Activated naive CD4-positive, alpha-beta T cell (primary cell): ENCODE results near the gene KRCC1.
"Not testable (repeated sequence)": the region's sequence is repeated elsewhere in the genome, so short reads cannot be mapped to it uniquely, and the experiment has no call there.

Source experiments
- DNase-seq, 4 experiments: peaks; one replicate each; lab custom pipeline; 2025; lab: John Stamatoyannopoulos, UW

Gene KRCC1

DNA sequence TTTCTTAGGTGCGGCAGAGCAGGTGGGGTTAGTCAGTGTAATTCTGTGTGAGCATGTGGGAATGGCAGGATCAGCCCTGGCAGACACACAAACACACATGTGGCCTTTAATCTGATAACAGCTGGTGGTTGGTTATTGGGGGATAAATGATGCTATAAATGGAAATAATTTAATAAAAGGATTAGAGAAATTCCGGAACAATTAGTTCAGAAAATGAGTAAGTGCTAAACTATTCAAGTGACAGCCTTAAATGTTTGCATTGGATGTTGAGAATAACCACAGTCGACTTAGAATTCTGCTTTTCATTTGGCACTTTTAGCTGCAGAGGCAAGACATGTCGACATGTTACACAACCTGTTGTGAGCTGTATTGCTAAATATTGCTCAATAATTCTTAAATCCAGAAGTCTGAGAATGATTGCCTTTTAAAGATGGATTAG lies 19.3 kb upstream of the KRCC1 start:
- DNase-seq, result no peak

- no peak for DNase-seq
Observed at GRCh38 chr2:88074150-88074549, 18.6 kb upstream of the KRCC1 start.

GRCh38 chr2:88071365-88071764 lies 15.8 kb upstream of the KRCC1 start:
- DNase-seq, result no peak

GRCh38 chr2:88070055-88070454 lies 14.5 kb upstream of the KRCC1 start:
- no peak for DNase-seq

DNA sequence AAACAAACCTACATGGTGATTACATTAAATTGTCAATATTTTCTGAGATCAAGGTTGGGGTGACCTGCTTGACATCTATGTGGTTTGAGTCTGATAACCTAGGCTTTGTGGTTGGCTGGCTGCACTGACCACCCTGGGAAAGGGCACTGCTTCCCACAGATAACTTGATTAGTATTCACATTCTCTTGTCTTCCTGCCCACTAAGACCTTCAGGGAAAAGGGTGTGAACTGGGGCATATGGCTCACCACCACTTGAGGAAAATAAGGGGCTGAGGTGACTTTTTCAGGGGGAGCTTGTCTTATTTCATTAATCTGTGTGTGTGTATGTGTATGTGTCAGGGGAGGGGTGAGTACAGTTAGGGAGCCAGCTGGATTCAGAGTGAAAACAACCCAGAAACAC lies 13.5 kb upstream of the KRCC1 start:
- DNase-seq, result no peak

GRCh38 chr2:88068044-88068443 lies 12.5 kb upstream of the KRCC1 start:
- no peak for DNase-seq

GRCh38 chr2:88067598-88067997 lies 12.0 kb upstream of the KRCC1 start, which contains the start of gene SMYD1:
Gene SMYD1 (plus strand): TSS chr2:88067825. CDS start chr2:88067865, 40 bp downstream.
- no peak for DNase-seq

GRCh38 chr2:88067189-88067588 lies 11.6 kb upstream of the KRCC1 start:
- DNase-seq, result no peak

- DNase-seq, result no peak
Observed at GRCh38 chr2:88066543-88066942, 11.0 kb upstream of the KRCC1 start.

- DNase-seq, result no peak
Observed at GRCh38 chr2:88061295-88061694, 5.7 kb upstream of the KRCC1 start.

GRCh38 chr2:88060907-88061275 lies 5.3 kb upstream of the KRCC1 start:
- DNase-seq, result no peak

DNA sequence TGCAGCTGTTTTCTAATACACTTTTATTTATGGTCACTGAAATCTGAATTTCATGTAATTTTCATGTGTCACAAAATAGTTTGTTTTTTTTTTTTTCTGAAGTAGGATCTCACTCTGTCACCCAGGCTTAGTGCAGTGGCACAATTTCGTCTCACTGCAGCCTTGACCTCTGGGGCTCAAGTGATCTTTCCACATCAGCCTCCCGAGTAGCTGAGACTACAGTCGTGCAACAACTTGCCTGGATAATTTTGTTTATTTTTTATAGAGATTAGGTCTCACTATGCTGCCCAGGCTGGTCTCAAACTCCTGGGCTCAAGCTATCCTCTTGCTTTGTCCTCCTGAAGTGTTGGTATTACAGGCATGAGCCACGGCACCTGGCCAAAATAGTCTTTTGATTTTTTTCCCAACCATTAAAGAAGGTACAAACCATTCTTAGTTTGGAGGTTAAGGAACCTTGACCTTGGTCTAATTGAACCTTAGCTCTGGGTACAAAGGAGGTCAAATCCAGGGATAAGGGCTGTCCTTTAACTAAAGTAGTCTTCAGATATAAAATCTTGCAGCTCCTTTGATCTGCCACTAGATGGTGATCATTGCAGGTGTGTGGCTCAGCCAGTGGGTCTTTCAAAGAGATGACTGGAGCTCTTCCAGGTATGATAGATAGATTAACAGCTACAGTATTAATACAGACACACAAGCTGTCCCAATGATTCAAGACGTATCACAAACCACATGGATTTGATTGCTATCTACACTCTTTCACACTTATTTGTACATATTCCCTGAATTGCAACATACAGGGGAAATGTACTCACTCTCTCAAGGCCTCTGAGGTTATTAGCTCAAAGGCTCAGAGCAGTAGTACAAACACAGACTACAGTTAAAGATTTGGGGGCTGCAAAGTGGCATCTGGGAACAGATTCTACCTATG lies 4.7 kb upstream of the KRCC1 start:
- DNase-seq, result no peak

DNA sequence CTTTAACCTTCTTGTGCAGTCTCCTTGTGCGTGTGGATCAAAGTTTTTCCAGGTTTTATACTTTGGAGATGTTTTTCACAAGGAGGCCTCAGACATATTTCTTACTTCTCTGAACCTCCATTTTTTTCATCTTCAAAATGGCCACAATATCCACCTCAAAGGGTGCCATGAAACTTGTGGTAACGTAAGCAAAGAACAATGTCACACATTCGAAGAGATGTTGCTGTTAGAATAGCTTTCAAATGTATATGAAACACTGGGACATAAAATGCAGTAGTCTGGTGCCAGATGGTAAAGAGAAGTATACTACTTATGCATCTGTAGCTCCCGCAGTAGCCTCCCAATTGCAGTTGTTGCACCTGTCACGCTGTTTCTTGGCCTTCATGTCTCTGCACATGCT lies 2.6 kb upstream of the KRCC1 start:
- no peak for DNase-seq

GRCh38 chr2:88057437-88057844 lies 1.9 kb upstream of the KRCC1 start:
- DNase-seq, result no peak

DNA sequence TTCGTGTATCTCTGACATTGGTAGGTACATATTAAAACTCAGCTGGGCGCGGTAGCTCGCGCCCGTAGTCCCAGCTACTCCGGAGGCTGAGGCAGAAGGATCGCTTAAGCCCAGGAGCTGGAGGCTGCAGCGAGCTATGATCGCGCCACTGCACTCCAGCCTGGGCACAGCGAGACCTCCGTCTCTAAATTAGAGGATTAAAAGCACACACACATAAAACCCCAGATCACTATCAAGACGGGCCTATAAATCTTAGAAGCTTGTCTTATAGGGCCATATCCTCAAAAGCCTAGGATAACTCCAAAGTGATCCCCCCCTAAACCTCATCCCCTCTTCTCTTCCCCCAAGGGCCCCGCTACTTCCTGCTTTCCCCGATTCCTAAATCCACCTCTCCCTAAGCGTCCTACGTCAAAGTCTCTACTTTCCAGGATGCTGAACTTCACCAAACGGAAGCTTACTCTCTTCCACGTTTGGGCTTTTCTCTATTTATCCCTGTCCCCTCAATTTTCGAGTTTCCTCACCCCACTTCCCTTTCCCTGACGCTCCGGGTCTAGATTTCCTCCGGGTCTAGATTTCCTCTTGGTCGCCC lies 707 bp downstream of the KRCC1 start:
- no peak for DNase-seq

DNA sequence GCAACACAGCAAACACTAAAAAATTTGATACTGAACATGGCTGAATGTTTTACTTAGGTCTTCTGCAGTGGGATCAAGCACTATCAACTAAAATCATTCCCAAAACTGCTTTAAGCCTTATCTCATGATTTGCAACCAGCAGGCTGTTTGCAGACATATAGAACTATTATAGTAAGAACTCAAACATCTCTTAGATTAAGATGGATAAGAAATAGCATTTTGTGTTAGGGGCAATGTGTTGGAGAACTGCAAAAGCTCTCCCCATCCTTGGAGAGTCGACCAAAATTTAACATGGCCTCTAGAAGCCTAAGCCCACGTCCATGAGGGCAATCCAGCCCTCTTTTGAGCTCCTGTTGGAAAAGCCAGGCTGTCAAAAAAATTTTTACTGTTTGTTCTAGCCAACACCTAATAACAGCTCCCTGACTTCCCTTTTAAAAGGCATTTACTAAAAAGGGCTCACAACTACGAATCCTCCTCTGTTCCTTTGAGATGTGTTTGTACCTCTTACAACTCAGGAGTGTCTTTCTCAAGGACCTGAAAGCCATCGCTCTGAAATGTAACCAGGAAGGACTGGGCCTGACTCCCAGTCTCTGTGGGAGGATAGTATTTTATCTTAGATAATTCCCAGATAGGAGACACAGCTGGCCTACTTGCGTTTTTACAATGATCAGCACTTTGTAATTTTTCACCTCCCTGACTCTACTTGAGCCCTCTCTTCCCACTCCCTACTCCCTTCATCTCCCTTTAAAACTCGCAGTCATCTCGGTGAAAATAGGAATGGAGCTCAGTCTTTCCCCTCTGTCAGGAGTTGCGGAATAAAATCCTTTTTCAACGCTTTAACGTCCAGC lies 1.4 kb downstream of the KRCC1 start:
- no peak for DNase-seq

DNA sequence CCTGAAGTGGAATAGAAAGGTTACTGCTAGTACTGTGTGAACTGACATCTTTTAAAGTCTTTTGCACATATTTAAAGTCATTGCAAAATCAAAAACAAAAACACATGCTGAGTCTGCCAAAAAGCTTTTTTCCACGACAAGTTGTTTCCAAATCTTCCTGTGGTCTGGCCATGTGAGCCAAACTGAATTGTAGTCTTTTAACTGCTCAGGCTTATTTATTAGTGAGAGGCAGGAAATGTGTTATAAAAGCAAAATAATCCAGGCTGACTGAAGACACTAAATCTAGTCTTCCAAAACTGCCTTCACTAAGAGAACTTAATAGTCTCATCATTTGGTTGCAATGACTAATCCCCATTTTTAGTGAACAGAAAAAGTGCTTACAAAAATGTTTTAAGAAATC lies 2.3 kb downstream of the KRCC1 start:
- no peak for DNase-seq

DNA sequence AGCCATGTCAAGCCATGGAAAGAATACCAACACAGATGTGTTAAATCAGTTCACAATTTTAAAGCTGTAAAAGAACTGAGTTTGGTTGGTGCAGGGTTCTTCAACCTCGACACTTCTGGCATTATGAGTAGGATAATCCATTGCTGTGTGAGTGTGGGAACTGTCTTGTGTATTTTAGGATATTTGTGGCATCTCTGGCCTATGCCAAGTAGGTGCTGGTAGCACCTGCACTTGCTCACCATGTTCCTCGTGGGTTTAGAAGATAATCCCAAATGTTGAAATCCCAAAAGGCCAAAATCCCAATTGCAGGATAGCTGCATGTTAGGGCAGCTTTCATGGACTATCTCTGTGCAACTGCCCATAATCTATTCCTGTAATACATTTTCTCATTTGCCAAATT lies 3.8 kb downstream of the KRCC1 start:
- no peak for DNase-seq

GRCh38 chr2:88049622-88050021 lies 6.0 kb downstream of the KRCC1 start:
- no peak for DNase-seq

DNA sequence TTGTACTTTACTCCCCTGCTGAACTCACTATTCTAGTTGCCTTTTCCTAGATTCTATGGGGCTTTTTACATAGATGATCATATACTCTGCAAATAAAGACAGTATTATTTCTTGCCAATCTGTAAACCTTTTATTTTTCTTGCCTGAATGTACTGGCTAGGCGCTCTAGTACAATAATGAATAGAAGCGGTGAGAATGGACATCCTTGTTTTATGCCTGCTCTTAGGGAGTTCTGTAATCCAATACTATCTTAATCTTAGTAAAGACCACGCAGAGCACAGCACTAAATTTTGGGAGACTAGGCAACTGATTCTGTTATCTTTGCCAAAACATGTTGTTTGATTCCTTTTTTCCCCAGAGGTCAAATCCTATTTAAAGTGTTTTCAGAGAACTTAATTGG lies 7.0 kb downstream of the KRCC1 start:
- no peak for DNase-seq

GRCh38 chr2:88045561-88045960 lies 10.0 kb downstream of the KRCC1 start:
- DNase-seq, result not testable (repeated sequence)

- no peak for DNase-seq
Observed at GRCh38 chr2:88042476-88042875, 13.1 kb downstream of the KRCC1 start.
